Mucosa of rectum (tissue), 2 donors: Measurements from ENCODE around the gene TMTC1.

Experiments used
- H3K27ac ChIP-seq, 2 donors: one replicate each; pipeline ENCODE4 v1.7.0; 2013; ENCODE audit warnings: inconsistent platforms in 2 of 2, low read depth in 2 of 2, low read length in 2 of 2
- H3K27me3 ChIP-seq, 2 donors: one replicate each; pipeline ENCODE4 v1.7.0; 2013; ENCODE audit warnings: low read length in 2 of 2; ENCODE audit not compliant: control insufficient read depth in 2 of 2, insufficient read depth in 2 of 2
- H3K36me3 ChIP-seq, 2 donors: one replicate each; pipeline ENCODE4 v1.7.0; 2013; ENCODE audit warnings: low read length in 2 of 2; ENCODE audit not compliant: control insufficient read depth in 2 of 2, insufficient read depth in 2 of 2
- H3K4me1 ChIP-seq, 2 donors: one replicate each; pipeline ENCODE4 v1.7.0; 2013; ENCODE audit warnings: low read length in 2 of 2, mild to moderate bottlenecking in 1 of 2; ENCODE audit not compliant: control insufficient read depth in 2 of 2, insufficient read depth in 2 of 2
- H3K4me3 ChIP-seq, 2 donors: one replicate each; pipeline ENCODE4 v1.7.0; 2013; ENCODE audit warnings: low read length in 2 of 2
- H3K9ac ChIP-seq, 2 donors: one replicate each; pipeline ENCODE4 v1.7.0; 2013; ENCODE audit warnings: low read length in 2 of 2, low read depth in 1 of 2, mild to moderate bottlenecking in 1 of 2
- H3K9me3 ChIP-seq, 2 donors: one replicate each; pipeline ENCODE4 v1.7.0; 2013; ENCODE audit warnings: low read length in 2 of 2; ENCODE audit not compliant: control insufficient read depth in 2 of 2
- donor health status: healthy.
- donor health status: Normal muscosa, but diverticular disease.

The TMTC1 gene

DNA sequence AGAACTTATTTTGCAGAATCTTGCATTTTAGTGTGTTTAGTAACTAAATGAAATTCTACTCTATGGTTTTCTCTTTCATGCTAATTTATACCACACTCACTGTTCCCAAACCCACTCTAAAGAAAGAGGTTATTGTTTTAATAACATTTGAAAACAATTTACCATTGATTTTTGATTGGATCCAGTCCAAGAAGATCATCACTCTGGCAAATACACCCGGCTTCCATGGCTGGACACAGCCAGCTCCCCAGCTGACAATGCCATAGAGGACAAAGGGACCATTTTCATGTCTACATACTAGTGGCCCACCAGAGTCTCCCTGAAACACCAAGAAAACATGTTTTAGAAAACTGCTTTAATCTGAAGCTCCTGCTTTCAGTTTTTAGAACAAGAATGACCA, 328.7 kb downstream of the TMTC1 start:
- no peak overlapping the region for H3K9ac ChIP-seq
- no peaks in the 10 kb centered on the region for H3K27me3 ChIP-seq
- no peaks in the 10 kb centered on the region for H3K36me3 ChIP-seq
- no peak overlapping the region for H3K27ac ChIP-seq
- no peak overlapping the region for H3K4me3 ChIP-seq
- H3K9me3 ChIP-seq: no peaks in the 10 kb centered on the region
- no peaks in the 10 kb centered on the region for H3K4me1 ChIP-seq

DNA sequence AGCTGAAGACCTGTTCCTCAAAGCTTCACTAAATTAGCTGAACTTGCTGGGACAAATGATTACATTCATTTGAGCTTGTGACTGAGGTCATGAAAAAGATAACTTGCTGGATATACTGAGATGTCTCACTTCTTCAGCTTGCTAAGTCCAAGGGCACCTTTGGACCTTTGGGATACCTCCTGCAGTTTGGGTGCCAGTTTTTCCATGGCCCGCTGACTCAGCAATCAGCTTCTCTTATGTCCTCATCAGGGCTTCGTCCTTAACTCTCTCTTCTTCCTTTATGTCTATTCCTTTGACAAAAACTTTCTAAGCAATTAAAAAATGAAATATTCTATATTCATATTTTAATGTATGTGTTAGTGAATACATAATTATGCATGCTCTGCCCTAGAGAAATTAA, 331.9 kb downstream of the TMTC1 start:
- Histone ChIP-seq H3K27ac (no peak overlapping the region), H3K36me3 (no peaks in the 10 kb centered on the region), H3K4me1 (no peaks in the 10 kb centered on the region), H3K9me3 (no peaks in the 10 kb centered on the region), H3K27me3 (no peaks in the 10 kb centered on the region), H3K4me3 (no peak overlapping the region), H3K9ac (no peak overlapping the region)
